Hematopoietic multipotent progenitor cell treated with erythropoietin and hydrocortisone succinate and interleukin-3 and kit ligand, for 17 days (in vitro differentiated cells): ENCODE measurements around the gene NKX6-2.

Experiments used
- DNase-seq: peaks from one replicate; pipeline ENCODE4 v3.0.0-alpha.2; 2015; ENCODE audit warnings: low spot score

NKX6-2 gene

GRCh38 chr10:132737390-132738048 is 48.4 kb downstream of the NKX6-2 start:
- DNase-seq, result no peak

GRCh38 chr10:132735923-132736391 is 50.0 kb downstream of the NKX6-2 start:
- no peak for DNase-seq

- no peak for DNase-seq
These were observed 50.6 kb downstream of the NKX6-2 start for GRCh38 chr10:132735341-132735775.

DNA sequence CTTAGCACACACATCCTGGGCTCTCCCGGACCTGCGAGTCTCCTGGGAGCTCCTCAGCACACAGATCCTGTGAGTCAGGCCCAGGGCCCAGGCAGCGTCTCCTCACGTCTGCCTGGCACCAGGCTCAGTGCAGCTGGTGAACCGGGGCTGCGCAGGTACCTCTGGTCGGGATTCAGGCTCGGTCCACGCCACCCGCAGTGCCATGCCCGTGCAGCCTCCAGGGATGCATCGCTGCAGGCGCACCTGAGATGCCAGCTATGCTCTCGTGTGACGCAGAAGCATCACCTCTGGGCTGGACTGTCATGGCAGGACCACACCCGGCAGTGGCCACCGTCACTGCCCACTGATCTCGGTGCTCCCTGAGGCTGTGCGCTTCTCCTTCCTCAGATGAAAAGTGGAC is 52.0 kb downstream of the NKX6-2 start:
- DNase-seq, result no peak
